ENCODE data around the gene CNPY1. TPM values are rescaled to one million over a fixed set of nuclear protein-coding genes. Genes with fewer than 3 reads are reported as not detected.
"Not testable (repeated sequence)": the region's sequence is repeated elsewhere in the genome, so short reads cannot be mapped to it uniquely, and the experiment has no call there.

The CNPY1 gene
- total RNA-seq, 1 donor from 2014 or later: not detected

GRCh38 chr7:155565596-155565995 is 19.2 kb upstream of the CNPY1 start:
- no peak for TF ChIP-seq POLR2AphosphoS5 (IDR thresholded peaks at IDR 0.05; ENCODE audit: insufficient read depth in 1 of 2, low read depth in 1 of 2)
- H3K27ac ChIP-seq: no peak overlapping the region
- intact Hi-C loops (cut with DNase I): no loop called here

GRCh38 chr7:155562976-155563375 is 16.6 kb upstream of the CNPY1 start:
- intact Hi-C loops (cut with DNase I): not testable (repeated sequence)

More at GRCh38 chr7:155565596-155565995, 19.2 kb upstream of the CNPY1 start:
- no peaks in the 10 kb centered on the region for H3K9me3 ChIP-seq
- H3K36me3 ChIP-seq: no peaks in the 10 kb centered on the region
- no peaks in the 10 kb centered on the region for H3K27me3 ChIP-seq
- no peak overlapping the region for H3K4me3 ChIP-seq
- no peak for DNase-seq (ENCODE audit: extremely low spot score in 2 of 2)
- H3K4me1 ChIP-seq: no peaks in the 10 kb centered on the region

GRCh38 chr7:155562106-155562505 is 15.7 kb upstream of the CNPY1 start:
- Histone ChIP-seq H3K4me1 (no peaks in the 10 kb centered on the region), H3K36me3 (no peaks in the 10 kb centered on the region), H3K27me3 (no peaks in the 10 kb centered on the region), H3K9me3 (no peaks in the 10 kb centered on the region), H3K4me3 (no peak overlapping the region), H3K27ac (no peak overlapping the region)
- TF ChIP-seq POLR2AphosphoS5 (IDR thresholded peaks at IDR 0.05; ENCODE audit: insufficient read depth in 1 of 2, low read depth in 1 of 2) (no peak), POLR2A (IDR thresholded peaks at IDR 0.05) (no peak), CTCF (IDR thresholded peaks at IDR 0.05) (no peak)
- intact Hi-C loops (cut with DNase I): no loop called here
- no peak for DNase-seq (ENCODE audit: extremely low spot score in 2 of 2)

More at GRCh38 chr7:155562976-155563375, 16.6 kb upstream of the CNPY1 start:
- H3K9me3 ChIP-seq; H3K27me3 ChIP-seq; DNase-seq (ENCODE audit: extremely low spot score in 2 of 2); H3K36me3 ChIP-seq; H3K4me1 ChIP-seq; H3K4me3 ChIP-seq; H3K27ac ChIP-seq: not testable (repeated sequence)

- H3K27ac ChIP-seq: no peak overlapping the region
- TF ChIP-seq CTCF (IDR thresholded peaks at IDR 0.05) (no peak), POLR2AphosphoS5 (IDR thresholded peaks at IDR 0.05; ENCODE audit: insufficient read depth in 1 of 2, low read depth in 1 of 2) (no peak), POLR2A (IDR thresholded peaks at IDR 0.05) (no peak)
- no peak for DNase-seq (ENCODE audit: extremely low spot score in 2 of 2)
- H3K36me3 ChIP-seq: no peaks in the 10 kb centered on the region
- H3K9me3 ChIP-seq: no peaks in the 10 kb centered on the region
- no peaks in the 10 kb centered on the region for H3K27me3 ChIP-seq
- no peaks in the 10 kb centered on the region for H3K4me1 ChIP-seq
- no peak overlapping the region for H3K4me3 ChIP-seq
- intact Hi-C loops (cut with DNase I): no loop called here
These were observed 14.8 kb upstream of the CNPY1 start for GRCh38 chr7:155560982-155561686.

- no peaks in the 10 kb centered on the region for H3K9me3 ChIP-seq
- no peaks in the 10 kb centered on the region for H3K36me3 ChIP-seq
- no peak overlapping the region for H3K4me3 ChIP-seq
- TF ChIP-seq CTCF (IDR thresholded peaks at IDR 0.05) (no peak), POLR2A (IDR thresholded peaks at IDR 0.05) (no peak), POLR2AphosphoS5 (IDR thresholded peaks at IDR 0.05; ENCODE audit: insufficient read depth in 1 of 2, low read depth in 1 of 2) (no peak)
- no peak overlapping the region for H3K27ac ChIP-seq
- no peaks in the 10 kb centered on the region for H3K4me1 ChIP-seq
- no peak for DNase-seq (ENCODE audit: extremely low spot score in 2 of 2)
- H3K27me3 ChIP-seq: no peaks in the 10 kb centered on the region
- intact Hi-C loops (cut with DNase I): no loop called here
These were observed 14.0 kb upstream of the CNPY1 start for GRCh38 chr7:155560196-155560885.

- intact Hi-C loops (cut with DNase I): no loop called here
- no peak for TF ChIP-seq CTCF (IDR thresholded peaks at IDR 0.05)
- no peak for TF ChIP-seq POLR2AphosphoS5 (IDR thresholded peaks at IDR 0.05; ENCODE audit: insufficient read depth in 1 of 2, low read depth in 1 of 2)
- no peak for TF ChIP-seq POLR2A (IDR thresholded peaks at IDR 0.05)
- Histone ChIP-seq H3K27ac (no peak overlapping the region), H3K4me3 (no peak overlapping the region), H3K9me3 (no peaks in the 10 kb centered on the region), H3K36me3 (no peaks in the 10 kb centered on the region), H3K4me1 (no peaks in the 10 kb centered on the region), H3K27me3 (no peaks in the 10 kb centered on the region)
- DNase-seq (ENCODE audit: extremely low spot score in 2 of 2): no peak
These were observed 13.3 kb upstream of the CNPY1 start for GRCh38 chr7:155559519-155560108.

All from vagina (tissue), 2 donors.